GM19043 (cell line): ENCODE measurements around the gene FAM171A1.

Source experiments
- ATAC-seq: cut with Tn5 transposase; IDR thresholded peaks from one replicate; pipeline ENCODE4 v1.9.1; 2021; ENCODE audit warnings: low read depth; ENCODE audit not compliant: unreplicated experiment

Gene FAM171A1

DNA sequence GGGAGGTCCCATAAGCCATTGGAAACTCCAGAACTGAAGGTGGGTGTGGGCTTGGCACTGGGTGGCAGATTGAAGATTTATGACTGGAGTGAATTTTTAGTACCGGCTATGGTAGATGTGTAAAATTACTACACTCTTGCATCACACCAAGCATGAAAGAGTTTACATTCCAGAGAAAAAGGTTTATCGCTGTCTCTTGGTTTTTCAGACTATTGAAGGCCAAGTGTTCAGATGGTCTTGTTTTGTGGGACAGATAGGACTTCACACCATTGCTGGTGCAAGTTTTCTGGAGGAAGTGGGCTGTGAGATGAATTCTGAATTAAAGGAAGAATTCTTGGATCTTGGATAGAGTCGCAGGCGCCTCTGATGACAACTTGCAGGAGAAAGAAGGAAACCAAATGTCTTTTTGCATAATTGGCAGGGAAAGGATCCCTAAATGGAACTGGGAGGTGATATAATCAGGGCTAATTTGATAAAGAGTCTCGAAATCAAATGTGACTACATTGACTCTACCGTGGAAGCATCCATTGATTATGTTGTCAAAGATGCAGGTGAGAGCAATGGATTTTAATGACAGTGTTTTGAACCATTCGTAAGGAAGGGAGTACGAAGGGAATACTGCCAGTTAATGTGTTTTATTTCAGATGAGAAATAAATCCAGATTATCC, 188.4 kb downstream of the FAM171A1 start:
- ATAC-seq: no peak

- ATAC-seq: no peak
Measured at GRCh38 chr10:15181576-15182156, 189.4 kb downstream of the FAM171A1 start.

GRCh38 chr10:15180736-15181135, 190.4 kb downstream of the FAM171A1 start:
- ATAC-seq: no peak

DNA sequence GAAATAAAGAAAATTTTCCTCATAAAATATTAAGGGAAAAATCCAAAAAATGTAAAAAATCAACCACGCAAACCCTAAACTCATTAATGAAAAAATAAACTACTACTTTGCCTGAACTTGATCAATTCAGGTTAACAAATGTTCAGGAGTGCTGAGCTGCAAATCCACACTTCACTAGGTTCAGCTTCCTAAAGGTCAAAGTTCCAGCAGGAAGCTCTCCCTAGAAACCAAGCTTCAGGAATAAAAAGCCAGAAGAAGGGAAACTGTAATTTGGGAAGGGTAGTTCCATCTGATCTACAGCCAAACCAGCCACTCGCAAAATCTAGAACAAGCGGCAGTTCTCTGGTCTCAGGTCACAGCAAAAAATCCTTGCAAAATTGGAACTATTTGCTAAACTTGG, 194.8 kb downstream of the FAM171A1 start:
- ATAC-seq: no peak

GRCh38 chr10:15175587-15175986, 195.5 kb downstream of the FAM171A1 start:
- ATAC-seq: no peak

- no peak for ATAC-seq
Measured at GRCh38 chr10:15172306-15172840, 198.7 kb downstream of the FAM171A1 start.

- ATAC-seq: no peak
Measured at GRCh38 chr10:15169555-15170401, 201.3 kb downstream of the FAM171A1 start.

- peak; percentile 40 for ATAC-seq
Measured at GRCh38 chr10:15168786-15169554, 202.1 kb downstream of the FAM171A1 start.

DNA sequence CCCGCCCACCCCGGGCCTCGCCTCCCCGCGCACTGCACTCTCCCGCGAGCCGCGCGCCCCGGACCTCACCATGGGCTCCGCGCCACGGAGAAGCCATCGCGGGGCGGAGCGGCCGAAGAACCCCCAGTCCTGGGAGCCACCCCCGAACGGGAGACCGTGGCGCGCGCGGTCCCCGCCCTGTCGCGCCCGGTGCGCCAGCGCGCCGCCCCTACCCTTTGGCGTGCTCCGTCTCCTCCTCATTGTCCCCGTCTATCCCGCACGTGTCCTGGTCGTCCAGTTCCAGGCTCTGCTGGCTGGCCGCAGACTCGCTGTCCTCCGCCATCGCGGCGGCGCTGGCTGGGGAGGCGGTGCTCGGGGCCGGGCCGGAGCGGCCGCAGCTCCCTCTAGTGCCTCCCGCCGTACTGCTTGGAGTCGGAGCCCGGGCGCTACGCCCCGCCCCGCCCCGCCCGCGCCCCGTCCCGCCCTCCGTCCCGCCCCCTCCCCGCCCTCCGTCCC, 202.8 kb downstream of the FAM171A1 start, which contains the start of gene NMT2:
Gene NMT2 (minus strand): TSS at position 403 of the 495 bp plus-strand sequence. CDS start 81 bp downstream, at position 322.
- peak; percentile 72 for ATAC-seq

DNA sequence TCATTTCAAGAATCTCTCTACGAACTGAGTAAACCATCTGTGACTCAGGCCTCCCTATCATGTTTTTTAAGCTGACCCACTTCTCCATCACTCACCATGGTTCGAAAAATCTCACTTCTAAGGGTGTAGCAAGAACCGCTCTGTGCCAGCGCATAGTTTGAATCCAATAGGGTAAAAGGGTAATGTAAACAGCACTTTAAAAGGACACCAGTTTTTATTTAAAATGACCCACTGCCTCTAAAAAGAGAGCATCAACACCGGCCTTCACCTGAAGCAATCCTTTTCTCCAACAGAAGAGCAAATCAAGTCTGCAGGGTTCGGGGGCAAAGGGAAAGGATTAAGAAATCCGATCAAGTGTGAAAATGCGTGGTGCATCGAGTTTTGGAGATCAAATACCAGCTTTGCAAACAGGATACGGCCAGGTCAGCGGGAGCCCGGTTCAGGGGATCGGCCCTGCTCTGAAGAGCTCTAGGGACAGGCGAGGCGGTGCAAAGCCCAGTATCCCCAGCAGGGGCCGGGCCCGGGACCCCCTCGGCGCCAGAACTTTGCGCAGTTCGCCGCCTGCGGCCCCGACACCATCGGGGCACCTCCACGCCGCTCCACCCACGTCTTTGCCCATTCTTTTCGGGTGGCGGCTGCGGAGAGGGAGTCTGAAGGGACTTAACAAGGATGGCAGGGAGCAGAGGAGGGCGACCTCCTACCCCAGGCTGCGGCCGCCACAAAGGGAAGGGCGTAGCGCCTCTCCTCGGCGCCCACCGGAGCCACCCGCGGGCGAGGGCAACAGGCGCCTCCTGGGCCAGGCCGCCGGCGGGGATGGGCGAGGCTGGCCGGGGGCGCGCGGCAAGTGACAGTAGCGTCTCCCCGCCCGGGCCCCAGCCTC, 203.4 kb downstream of the FAM171A1 start:
- ATAC-seq: peak; percentile 44

- no peak for ATAC-seq
Measured at GRCh38 chr10:15166325-15166724, 204.8 kb downstream of the FAM171A1 start.

DNA sequence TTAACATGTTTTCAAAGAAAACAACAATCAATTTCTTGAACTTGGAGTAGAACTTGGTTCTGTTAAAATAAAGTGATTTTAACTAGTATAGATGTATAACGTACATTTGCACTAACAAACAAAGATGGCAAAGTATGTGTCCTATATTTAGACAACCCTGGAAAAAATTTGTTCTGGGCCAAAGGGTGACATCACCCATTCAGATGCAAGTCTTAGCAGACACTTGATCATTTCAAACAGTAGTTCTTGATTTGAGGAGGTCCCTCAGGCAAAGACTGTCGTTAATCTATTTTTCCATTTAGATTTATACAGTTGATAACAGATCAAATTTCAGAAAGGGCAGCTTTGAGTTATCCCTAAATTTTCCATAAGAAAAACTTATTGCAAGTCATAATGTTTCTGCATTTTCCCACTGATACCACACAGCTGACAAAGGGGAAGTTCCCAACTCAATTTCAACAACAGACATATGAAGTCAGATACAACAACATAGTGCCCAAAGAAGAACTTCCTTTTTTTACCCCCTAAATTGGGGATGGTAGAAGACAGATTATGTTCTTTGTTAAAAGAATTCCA, 207.7 kb downstream of the FAM171A1 start:
- no peak for ATAC-seq
